K562 (cell line): Measurements from ENCODE around the gene LRRC7. TPM values are rescaled to one million over a fixed set of nuclear protein-coding genes. Genes with fewer than 3 reads are reported as not detected.

Source experiments
- BRF1 ChIP-seq: IDR thresholded peaks from 3 replicates; pipeline ENCODE4 v1.6.1; 2011; ENCODE audit warnings: borderline replicate concordance, mild to moderate bottlenecking; ENCODE audit not compliant: insufficient read length; ENCODE audit errors: extremely low read depth
- C11orf30 ChIP-seq: fragments of 450-650 bp; IDR thresholded peaks from 2 replicates; pipeline ENCODE4 v1.6.1; 2016; ENCODE audit warnings: low read depth, mild to moderate bottlenecking
- HLTF ChIP-seq: fragments of 450-650 bp; IDR thresholded peaks from 2 replicates; pipeline ENCODE4 v1.6.1; 2016
- KLF1 ChIP-seq: fragments of 450-650 bp; IDR thresholded peaks from 2 replicates; pipeline ENCODE4 v1.6.1; 2016; ENCODE audit warnings: missing genetic modification characterization, missing compliant biosample characterization
- MAFK ChIP-seq: IDR thresholded peaks from 2 replicates; pipeline ENCODE4 v1.6.1; 2011; ENCODE audit warnings: low read length, improper control_type of control experiment
- MBD2 ChIP-seq: sonication (generic); IDR thresholded peaks from 2 replicates; pipeline ENCODE4 v1.6.1; 2016; ENCODE audit warnings: low read depth, borderline replicate concordance
- MYNN ChIP-seq, 2 experiments: sonication (generic); formaldehyde crosslinking in 1 of 2; IDR thresholded peaks; 2 replicates each; pipeline versions ENCODE4 v1.5.0 to v1.6.1; 2016 to 2020; ENCODE audit warnings: antibody characterized with exemption in 1 of 2, missing genetic modification reagents in 1 of 2
- PHB2 ChIP-seq: fragments of 450-650 bp; IDR thresholded peaks from 2 replicates; pipeline ENCODE4 v1.6.1; 2017; ENCODE audit warnings: low read depth
- POLR3G ChIP-seq: IDR thresholded peaks from 2 replicates; pipeline ENCODE4 v1.6.1; 2011; ENCODE audit not compliant: insufficient read length, insufficient replicate concordance; ENCODE audit errors: extremely low read depth
- PRPF4 ChIP-seq: fragments of 200-400 bp; formaldehyde crosslinking; IDR thresholded peaks from one replicate; pipeline ENCODE4 v1.6.1; 2017; ENCODE audit warnings: low read length, low read depth, mild to moderate bottlenecking; ENCODE audit not compliant: insufficient read depth, poor library complexity, severe bottlenecking
- PTBP1 ChIP-seq: fragments of 200-400 bp; formaldehyde crosslinking; IDR thresholded peaks from 2 replicates; pipeline ENCODE4 v1.6.1; 2017; ENCODE audit warnings: low read depth, low read length
- RBM15 ChIP-seq: fragments of 200-400 bp; formaldehyde crosslinking; IDR thresholded peaks from 2 replicates; pipeline ENCODE4 v1.6.1; 2018; ENCODE audit warnings: mild to moderate bottlenecking, low read length, moderate library complexity; ENCODE audit not compliant: insufficient read depth
- RBM17 ChIP-seq: fragments of 200-400 bp; formaldehyde crosslinking; IDR thresholded peaks from 2 replicates; pipeline ENCODE4 v1.6.1; 2017; ENCODE audit warnings: low read depth, mild to moderate bottlenecking, low read length, borderline replicate concordance
- RBM22 ChIP-seq: fragments of 200-400 bp; formaldehyde crosslinking; IDR thresholded peaks from 2 replicates; pipeline ENCODE4 v1.6.1; 2018; ENCODE audit warnings: low read length, low read depth; ENCODE audit not compliant: poor library complexity, severe bottlenecking
- SREBF2 ChIP-seq: sonication (generic); formaldehyde crosslinking; IDR thresholded peaks from 2 replicates; pipeline ENCODE4 v1.4.0; 2020; ENCODE audit warnings: mild to moderate bottlenecking, missing genetic modification reagents
- TRIM24 ChIP-seq, 2 experiments: fragments of 450-650 bp; IDR thresholded peaks; 2 replicates each; pipeline ENCODE4 v1.6.1; 2016
- YBX1 ChIP-seq: fragments of 450-650 bp; IDR thresholded peaks from 2 replicates; pipeline ENCODE4 v1.7.1; 2016; ENCODE audit warnings: mild to moderate bottlenecking
- ZNF146 ChIP-seq: IDR thresholded peaks from one replicate; pipeline ENCODE4 v1.6.1; 2018; ENCODE audit warnings: missing compliant biosample characterization; ENCODE audit not compliant: unreplicated experiment
- ZNF507 ChIP-seq: conservative IDR thresholded peaks from 2 replicates; pipeline ENCODE4 v1.6.1; 2017; ENCODE audit warnings: missing genetic modification characterization, missing compliant biosample characterization
- ZNF785 ChIP-seq: fragments of 250-450 bp; sonication (Bioruptor Pico); IDR thresholded peaks from 2 replicates; pipeline ENCODE4 v1.4.0; 2020; ENCODE audit warnings: mild to moderate bottlenecking
- polyA plus RNA-seq, 8 experiments: library from polyadenylated mRNA; depleted of rRNA in 4 of 8; stranded (reverse) in 5 of 8; unstranded in 3 of 8; fragments of >200 nt; fragmentation: Nextera tagmentation in 2 of 8; fragmentation: Illumina TruSeq in 1 of 8; extraction: Ambion mirVana in 2 of 8; extraction: Trizol in 1 of 8; gene quantifications; 2 replicates each; pipeline versions ENCODE4 v1.2.1 to v1.2.3, GENCODE V29; 2011 to 2014; ENCODE audit warnings: inconsistent platforms in 1 of 8, missing spikeins in 1 of 8
- total RNA-seq, 7 experiments: library from RNA; depleted of rRNA in 6 of 7; stranded (reverse); fragments of >200 nt in 6 of 7; fragmentation: Illumina TruSeq in 2 of 7; extraction: Trizol in 2 of 7; gene quantifications; 2 replicates each; pipeline versions ENCODE4 v1.2.1 to v1.2.3, GENCODE V29; 2011 to 2021; ENCODE audit warnings: low replicate concordance in 1 of 7
- TF ChIP-seq, protein P1 (sequence below), 2 experiments: fragments of 450-650 bp; IDR thresholded peaks; 2 replicates each; pipeline ENCODE4 v1.6.1; 2016; ENCODE audit warnings: mild to moderate bottlenecking in 2 of 2, borderline replicate concordance in 1 of 2, low read depth in 1 of 2, moderate library complexity in 1 of 2
- TF ChIP-seq, protein P2 (sequence below): IDR thresholded peaks from 2 replicates; pipeline ENCODE4 v1.6.1; 2016; ENCODE audit warnings: missing genetic modification characterization, missing compliant biosample characterization

LRRC7 gene
- total and polyA plus RNA-seq, 9 of the 15 experiments (the other 6 are each of a cell fraction or from before 2014, with no cell fraction given), result 0.09 to 0.94 (median 0.49) TPM

DNA sequence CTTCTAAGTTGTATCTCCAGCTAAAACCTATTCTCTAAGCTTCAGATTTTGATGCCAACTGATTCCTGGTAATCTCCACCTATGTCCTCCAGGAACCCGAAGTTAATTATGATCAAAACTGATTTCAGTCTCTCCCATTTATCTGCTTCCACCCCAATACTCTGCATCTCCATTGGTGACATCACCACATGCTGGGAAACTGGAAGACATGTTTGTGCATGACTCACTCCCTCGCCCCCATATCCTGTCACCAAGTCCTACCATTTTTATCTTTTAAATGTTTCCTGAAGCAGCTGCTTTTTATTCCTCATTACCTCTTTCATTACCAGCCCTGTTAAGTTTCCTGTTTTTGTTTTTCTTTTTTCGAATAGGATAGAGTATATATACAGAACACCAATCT is 409.2 kb downstream of the LRRC7 start (continued):
- TF ChIP-seq, protein P1, sequence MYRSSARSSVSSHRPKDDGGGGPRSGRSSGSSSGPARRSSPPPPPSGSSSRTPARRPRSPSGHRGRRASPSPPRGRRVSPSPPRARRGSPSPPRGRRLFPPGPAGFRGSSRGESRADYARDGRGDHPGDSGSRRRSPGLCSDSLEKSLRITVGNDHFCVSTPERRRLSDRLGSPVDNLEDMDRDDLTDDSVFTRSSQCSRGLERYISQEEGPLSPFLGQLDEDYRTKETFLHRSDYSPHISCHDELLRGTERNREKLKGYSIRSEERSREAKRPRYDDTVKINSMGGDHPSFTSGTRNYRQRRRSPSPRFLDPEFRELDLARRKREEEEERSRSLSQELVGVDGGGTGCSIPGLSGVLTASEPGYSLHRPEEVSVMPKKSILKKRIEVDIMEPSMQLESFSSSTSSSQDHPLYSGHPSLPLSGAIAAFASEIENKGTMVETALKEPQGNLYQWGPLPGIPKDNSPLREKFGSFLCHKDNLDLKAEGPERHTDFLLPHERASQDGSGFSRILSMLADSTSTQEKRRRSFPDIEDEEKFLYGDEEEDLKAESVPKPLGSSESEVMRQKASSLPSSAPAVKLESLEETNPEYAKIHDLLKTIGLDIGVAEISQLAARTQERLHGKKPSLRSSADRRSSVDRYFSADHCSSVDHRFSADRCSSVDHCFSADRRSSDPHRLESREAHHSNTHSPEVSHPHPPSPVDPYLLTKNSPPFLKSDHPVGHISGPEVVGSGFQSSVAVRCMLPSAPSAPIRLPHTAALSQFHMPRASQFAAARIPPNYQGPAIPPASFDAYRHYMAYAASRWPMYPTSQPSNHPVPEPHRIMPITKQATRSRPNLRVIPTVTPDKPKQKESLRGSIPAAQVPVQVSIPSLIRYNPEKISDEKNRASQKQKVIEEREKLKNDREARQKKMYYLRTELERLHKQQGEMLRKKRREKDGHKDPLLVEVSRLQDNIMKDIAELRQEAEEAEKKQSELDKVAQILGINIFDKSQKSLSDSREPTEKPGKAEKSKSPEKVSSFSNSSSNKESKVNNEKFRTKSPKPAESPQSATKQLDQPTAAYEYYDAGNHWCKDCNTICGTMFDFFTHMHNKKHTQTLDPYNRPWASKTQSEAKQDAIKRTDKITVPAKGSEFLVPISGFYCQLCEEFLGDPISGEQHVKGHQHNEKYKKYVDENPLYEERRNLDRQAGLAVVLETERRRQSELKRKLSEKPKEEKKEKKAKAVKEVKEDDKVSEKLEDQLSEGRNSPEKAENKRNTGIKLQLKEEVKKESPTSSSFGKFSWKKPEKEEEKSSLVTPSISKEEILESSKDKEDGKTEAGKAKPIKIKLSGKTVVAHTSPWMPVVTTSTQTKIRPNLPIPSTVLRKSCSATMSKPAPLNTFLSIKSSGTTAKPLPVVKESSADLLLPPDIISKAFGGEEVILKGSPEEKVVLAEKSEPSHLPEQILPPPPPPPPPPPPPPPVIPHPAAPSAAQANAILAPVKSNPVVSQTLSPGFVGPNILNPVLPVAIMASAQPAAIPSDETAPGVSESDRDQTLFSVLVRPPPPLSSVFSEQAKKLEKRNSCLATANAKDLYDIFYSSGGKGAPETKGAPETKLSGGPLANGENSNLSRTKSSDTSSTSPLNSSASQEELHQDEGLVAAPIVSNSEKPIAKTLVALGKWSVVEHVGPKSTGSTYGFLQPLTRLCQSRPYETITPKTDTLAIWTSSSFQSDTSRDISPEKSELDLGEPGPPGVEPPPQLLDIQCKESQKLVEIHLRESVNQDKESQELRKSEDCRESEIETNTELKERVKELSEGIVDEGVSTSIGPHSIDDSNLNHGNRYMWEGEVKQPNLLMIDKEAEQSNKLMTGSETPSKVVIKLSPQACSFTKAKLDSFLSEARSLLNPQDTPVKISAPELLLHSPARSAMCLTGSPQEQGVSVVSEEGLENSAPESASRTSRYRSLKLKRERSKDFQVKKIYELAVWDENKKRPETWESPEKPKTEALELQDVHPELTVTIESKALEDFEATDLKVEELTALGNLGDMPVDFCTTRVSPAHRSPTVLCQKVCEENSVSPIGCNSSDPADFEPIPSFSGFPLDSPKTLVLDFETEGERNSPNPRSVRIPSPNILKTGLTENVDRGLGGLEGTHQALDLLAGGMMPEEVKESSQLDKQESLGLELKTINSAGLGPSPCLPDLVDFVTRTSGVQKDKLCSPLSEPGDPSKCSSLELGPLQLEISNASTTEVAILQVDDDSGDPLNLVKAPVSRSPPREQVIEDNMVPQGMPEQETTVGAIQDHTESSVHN (IDR thresholded peaks at IDR 0.05; ENCODE audit: borderline replicate concordance in 1 of 2, low read depth in 1 of 2), result no peak
- no peak for TF ChIP-seq KLF1 (tag)
- TF ChIP-seq HLTF, result no peak
- TF ChIP-seq PRPF4, result no peak
- TF ChIP-seq ZNF146 (CRISPR knock-in tag), result no peak
- TF ChIP-seq RBM17, result no peak
- TF ChIP-seq, protein P2, sequence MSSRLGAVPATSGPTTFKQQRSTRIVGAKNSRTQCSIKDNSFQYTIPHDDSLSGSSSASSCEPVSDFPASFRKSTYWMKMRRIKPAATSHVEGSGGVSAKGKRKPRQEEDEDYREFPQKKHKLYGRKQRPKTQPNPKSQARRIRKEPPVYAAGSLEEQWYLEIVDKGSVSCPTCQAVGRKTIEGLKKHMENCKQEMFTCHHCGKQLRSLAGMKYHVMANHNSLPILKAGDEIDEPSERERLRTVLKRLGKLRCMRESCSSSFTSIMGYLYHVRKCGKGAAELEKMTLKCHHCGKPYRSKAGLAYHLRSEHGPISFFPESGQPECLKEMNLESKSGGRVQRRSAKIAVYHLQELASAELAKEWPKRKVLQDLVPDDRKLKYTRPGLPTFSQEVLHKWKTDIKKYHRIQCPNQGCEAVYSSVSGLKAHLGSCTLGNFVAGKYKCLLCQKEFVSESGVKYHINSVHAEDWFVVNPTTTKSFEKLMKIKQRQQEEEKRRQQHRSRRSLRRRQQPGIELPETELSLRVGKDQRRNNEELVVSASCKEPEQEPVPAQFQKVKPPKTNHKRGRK, result no peak
- no peak for TF ChIP-seq MYNN (IDR thresholded peaks at IDR 0.05)
- no peak for TF ChIP-seq MYNN (CRISPR knock-in tag; IDR thresholded peaks at IDR 0.05)
- TF ChIP-seq MAFK, result no peak
- TF ChIP-seq YBX1, result no peak
- TF ChIP-seq SREBF2 (CRISPR knock-in tag), result no peak
- TF ChIP-seq PTBP1, result no peak
- TF ChIP-seq MBD2, result no peak
- no peak for TF ChIP-seq ZNF785 (CRISPR knock-in tag)
- no peak for TF ChIP-seq POLR3G
- no peak for TF ChIP-seq TRIM24 (IDR thresholded peaks at IDR 0.05)
- TF ChIP-seq C11orf30, result no peak
- TF ChIP-seq BRF1, result no peak
- TF ChIP-seq RBM15, result no peak
- no peak for TF ChIP-seq ZNF507
- TF ChIP-seq PHB2, result no peak
- no peak for TF ChIP-seq RBM22
